Smooth muscle cell (in vitro differentiated cells): ENCODE results near the gene MYH16. TPM values are rescaled to one million over a fixed set of nuclear protein-coding genes. Genes with fewer than 3 reads are reported as not detected.

ENCODE experiments used
- DNase-seq: peaks from one replicate; lab custom pipeline; 2025; ENCODE audit not compliant: unreplicated experiment; lab: John Stamatoyannopoulos, UW
- H2AFZ ChIP-seq: fragments of 200-600 bp; sonication (generic); 2 replicates; pipeline ENCODE4 v1.6.0; 2016; ENCODE audit warnings: antibody characterized with exemption, low read depth, mild to moderate bottlenecking
- H3F3A ChIP-seq: fragments of 200-600 bp; sonication (generic); 2 replicates; pipeline ENCODE4 v1.6.0; 2017; ENCODE audit warnings: antibody characterized with exemption, low read depth
- H3K27ac ChIP-seq: fragments of 200-600 bp; sonication (generic); 2 replicates; pipeline ENCODE4 v1.5.1; 2016; ENCODE audit warnings: low read depth, mild to moderate bottlenecking
- H3K27me3 ChIP-seq: fragments of 200-600 bp; sonication (generic); 2 replicates; pipeline ENCODE4 v1.6.1; 2016; ENCODE audit warnings: low read depth, mild to moderate bottlenecking
- H3K36me3 ChIP-seq: fragments of 200-600 bp; sonication (generic); 2 replicates; pipeline ENCODE4 v1.5.1; 2016; ENCODE audit warnings: low read depth
- H3K4me1 ChIP-seq: fragments of 200-600 bp; sonication (generic); 2 replicates; pipeline ENCODE4 v1.5.1; 2016; ENCODE audit warnings: low read depth
- H3K4me2 ChIP-seq: fragments of 200-600 bp; sonication (generic); 2 replicates; pipeline ENCODE4 v1.6.0; 2016; ENCODE audit warnings: mild to moderate bottlenecking
- H3K4me3 ChIP-seq: fragments of 200-600 bp; sonication (generic); 2 replicates; pipeline ENCODE4 v1.5.1; 2016; ENCODE audit warnings: mild to moderate bottlenecking
- H3K79me2 ChIP-seq: fragments of 200-600 bp; sonication (generic); 2 replicates; pipeline ENCODE4 v1.6.0; 2016; ENCODE audit warnings: low read depth, mild to moderate bottlenecking
- H3K9ac ChIP-seq: fragments of 200-600 bp; sonication (generic); 2 replicates; pipeline ENCODE4 v1.6.0; 2016; ENCODE audit warnings: low read depth
- H3K9me3 ChIP-seq: fragments of 200-600 bp; sonication (generic); replicated peaks from 2 replicates; pipeline ENCODE4 v1.5.1; 2016; ENCODE audit warnings: low read depth
- H4K20me1 ChIP-seq: fragments of 200-600 bp; sonication (generic); 2 replicates; pipeline ENCODE4 v1.6.0; 2016; ENCODE audit warnings: low read depth
- WGBS: methylation state at CpG from one replicate; pipeline ENCODE4 v1.1.7; 2016; ENCODE audit warnings: low lambda C conversion rate; 5-methylcytosine and 5-hydroxymethylcytosine counted together
- polyA plus RNA-seq: library from polyadenylated mRNA; unstranded; fragments of >200 nt; fragmentation: Nextera tagmentation; extraction: Ambion mirVana; gene quantifications from 2 replicates; pipeline ENCODE4 v1.2.1, GENCODE V29; 2016
- total RNA-seq: library from RNA; depleted of rRNA; stranded (reverse); fragments of >200 nt; gene quantifications from 2 replicates; pipeline ENCODE4 v1.2.3, GENCODE V29; 2014
- TF ChIP-seq, protein P1 (sequence below): fragments of 200-600 bp; sonication (generic); IDR thresholded peaks from 2 replicates; pipeline ENCODE4 v1.5.1; 2017; ENCODE audit warnings: borderline replicate concordance, mild to moderate bottlenecking, antibody characterized with exemption; ENCODE audit not compliant: insufficient read depth, poor library complexity, severe bottlenecking

MYH16 gene
- total and polyA plus RNA-seq, 2 experiments from 2014 or later = not detected

DNA sequence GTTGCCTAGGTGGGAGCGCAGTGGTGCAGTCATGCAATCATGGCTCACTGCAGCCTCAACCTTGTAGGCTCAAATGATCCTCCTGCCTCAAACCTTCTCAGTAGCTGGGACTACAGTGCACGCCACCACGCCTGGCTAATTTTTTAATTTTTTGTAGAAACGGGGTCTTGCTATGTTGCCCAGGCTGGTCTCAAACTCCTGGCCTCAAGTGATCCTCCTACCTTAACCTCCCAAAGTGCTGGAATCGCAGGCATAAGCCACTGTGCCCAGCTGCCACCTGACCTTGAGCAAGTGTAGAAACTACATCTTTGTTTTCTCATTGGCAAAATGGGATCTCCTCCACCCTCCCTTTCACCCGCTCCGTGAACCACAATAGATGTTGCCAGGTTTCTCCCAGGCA, 15.0 kb upstream of the MYH16 start:
- TF ChIP-seq, protein P1, sequence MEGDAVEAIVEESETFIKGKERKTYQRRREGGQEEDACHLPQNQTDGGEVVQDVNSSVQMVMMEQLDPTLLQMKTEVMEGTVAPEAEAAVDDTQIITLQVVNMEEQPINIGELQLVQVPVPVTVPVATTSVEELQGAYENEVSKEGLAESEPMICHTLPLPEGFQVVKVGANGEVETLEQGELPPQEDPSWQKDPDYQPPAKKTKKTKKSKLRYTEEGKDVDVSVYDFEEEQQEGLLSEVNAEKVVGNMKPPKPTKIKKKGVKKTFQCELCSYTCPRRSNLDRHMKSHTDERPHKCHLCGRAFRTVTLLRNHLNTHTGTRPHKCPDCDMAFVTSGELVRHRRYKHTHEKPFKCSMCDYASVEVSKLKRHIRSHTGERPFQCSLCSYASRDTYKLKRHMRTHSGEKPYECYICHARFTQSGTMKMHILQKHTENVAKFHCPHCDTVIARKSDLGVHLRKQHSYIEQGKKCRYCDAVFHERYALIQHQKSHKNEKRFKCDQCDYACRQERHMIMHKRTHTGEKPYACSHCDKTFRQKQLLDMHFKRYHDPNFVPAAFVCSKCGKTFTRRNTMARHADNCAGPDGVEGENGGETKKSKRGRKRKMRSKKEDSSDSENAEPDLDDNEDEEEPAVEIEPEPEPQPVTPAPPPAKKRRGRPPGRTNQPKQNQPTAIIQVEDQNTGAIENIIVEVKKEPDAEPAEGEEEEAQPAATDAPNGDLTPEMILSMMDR = no peak
- 95% methylated on average over 7 of the region's 7 CpGs for WGBS
- no peak overlapping the region for H3K4me3 ChIP-seq

GRCh38 chr7:99258501-99258900, 14.1 kb upstream of the MYH16 start:
- no peak overlapping the region for H3K4me3 ChIP-seq
- TF ChIP-seq, protein P1 = no peak
- H3K27me3 ChIP-seq = no peaks in the 10 kb centered on the region
- no peak overlapping the region for H3K9ac ChIP-seq
- 91% methylated on average over 2 of the region's 2 CpGs for WGBS
- H3F3A ChIP-seq = no peaks in the 10 kb centered on the region
- no peak for DNase-seq
- no peaks in the 10 kb centered on the region for H3K36me3 ChIP-seq
- no peak overlapping the region for H3K4me2 ChIP-seq
- H2AFZ ChIP-seq = no peak overlapping the region
- H3K9me3 ChIP-seq = no peaks in the 10 kb centered on the region
- H3K27ac ChIP-seq = no peak overlapping the region
- H3K79me2 ChIP-seq = no peaks in the 10 kb centered on the region
- no peaks in the 10 kb centered on the region for H4K20me1 ChIP-seq
- no peaks in the 10 kb centered on the region for H3K4me1 ChIP-seq

More for the DNA sequence above, 15.0 kb upstream of the MYH16 start:
- Histone ChIP-seq H3K9ac (no peak overlapping the region), H4K20me1 (no peaks in the 10 kb centered on the region), H3K79me2 (no peaks in the 10 kb centered on the region), H3F3A (no peaks in the 10 kb centered on the region), H3K4me2 (no peak overlapping the region), H3K27me3 (no peaks in the 10 kb centered on the region), H3K27ac (no peak overlapping the region), H2AFZ (no peak overlapping the region), H3K36me3 (no peaks in the 10 kb centered on the region), H3K4me1 (no peaks in the 10 kb centered on the region), H3K9me3 (no peaks in the 10 kb centered on the region)
- no peak for DNase-seq

DNA sequence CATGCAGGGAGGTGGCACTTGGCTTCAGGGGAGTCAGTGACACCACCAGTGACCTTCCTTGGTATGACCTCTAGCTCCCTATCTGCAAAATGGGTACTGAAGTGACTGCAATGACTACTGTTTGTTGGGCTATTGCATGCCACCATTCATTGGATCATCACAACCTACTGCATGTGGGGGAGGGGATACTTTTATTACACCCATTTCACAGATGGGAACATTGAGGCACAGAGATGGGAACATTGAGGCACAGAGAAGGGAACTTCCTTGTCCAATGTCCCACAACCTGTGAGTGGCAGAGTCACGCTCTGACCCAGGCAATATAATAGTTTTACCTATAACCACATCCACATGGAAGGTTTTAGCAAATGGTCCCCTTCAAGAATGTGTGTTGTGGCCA, 12.2 kb upstream of the MYH16 start:
- 82% methylated on average over 1 of the region's 1 CpG for WGBS
- no peak overlapping the region for H2AFZ ChIP-seq
- no peaks in the 10 kb centered on the region for H3K36me3 ChIP-seq
- H3K4me3 ChIP-seq = no peak overlapping the region
- no peak overlapping the region for H3K4me2 ChIP-seq
- no peaks in the 10 kb centered on the region for H3K9me3 ChIP-seq
- no peak for DNase-seq
- H3K27me3 ChIP-seq = no peaks in the 10 kb centered on the region
- no peak overlapping the region for H3K27ac ChIP-seq
- no peaks in the 10 kb centered on the region for H3K4me1 ChIP-seq
- no peaks in the 10 kb centered on the region for H4K20me1 ChIP-seq
- no peaks in the 10 kb centered on the region for H3F3A ChIP-seq
- TF ChIP-seq, protein P1 = no peak
- H3K9ac ChIP-seq = no peak overlapping the region
- H3K79me2 ChIP-seq = no peaks in the 10 kb centered on the region

DNA sequence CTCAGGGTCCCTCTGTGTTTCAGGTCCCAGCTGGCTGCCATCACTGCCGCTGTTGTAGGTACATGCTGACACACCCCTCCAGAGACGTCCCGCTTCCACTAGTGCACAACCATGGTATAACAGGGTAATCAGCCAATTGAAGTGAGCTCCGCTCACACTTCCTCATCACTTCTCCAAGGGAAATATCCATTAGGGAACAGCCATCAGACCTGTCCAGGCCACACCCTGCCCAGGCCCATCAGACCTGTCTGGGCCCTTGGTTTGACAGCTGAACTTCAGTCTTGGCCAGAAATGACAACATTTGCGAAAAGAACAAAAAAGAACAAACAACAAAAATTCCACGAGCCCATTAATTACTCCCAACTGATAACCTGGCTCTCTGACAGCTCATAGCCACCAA, 11.0 kb upstream of the MYH16 start:
- WGBS = 89% methylated on average over 6 of the region's 6 CpGs
- Histone ChIP-seq H3K36me3 (no peaks in the 10 kb centered on the region), H3K4me1 (no peaks in the 10 kb centered on the region), H2AFZ (no peak overlapping the region), H3K4me2 (no peak overlapping the region), H3K9me3 (no peaks in the 10 kb centered on the region), H3K9ac (no peak overlapping the region), H3F3A (no peaks in the 10 kb centered on the region), H3K4me3 (no peak overlapping the region), H3K27ac (no peak overlapping the region), H3K79me2 (no peaks in the 10 kb centered on the region), H4K20me1 (no peaks in the 10 kb centered on the region), H3K27me3 (no peaks in the 10 kb centered on the region)
- TF ChIP-seq, protein P1 = no peak
- no peak for DNase-seq
